GM10266 (cell line): ENCODE results near the gene MYO15A.

ENCODE experiments used
- DNase-seq: peaks from one replicate; pipeline ENCODE4 v3.0.0; 2012; ENCODE audit errors: extremely low spot score
- CTCF ChIP-seq: IDR thresholded peaks from 2 replicates; pipeline ENCODE4 v1.5.1; 2012; ENCODE audit warnings: mild to moderate bottlenecking, low read depth; ENCODE audit not compliant: control insufficient read depth, insufficient read depth; ENCODE audit errors: missing control alignments

The MYO15A gene

GRCh38 chr17:18191236-18191667 is 82.7 kb downstream of the MYO15A start:
- TF ChIP-seq CTCF, result no peak
- DNase-seq, result no peak

GRCh38 chr17:18191967-18192366 is 83.4 kb downstream of the MYO15A start:
- no peak for TF ChIP-seq CTCF
- no peak for DNase-seq

GRCh38 chr17:18194394-18194793 is 85.8 kb downstream of the MYO15A start:
- no peak for TF ChIP-seq CTCF
- no peak for DNase-seq

GRCh38 chr17:18194804-18195203 is 86.2 kb downstream of the MYO15A start:
- no peak for TF ChIP-seq CTCF

GRCh38 chr17:18195246-18195645 is 86.7 kb downstream of the MYO15A start:
- DNase-seq, result no peak
- TF ChIP-seq CTCF, result no peak

More at GRCh38 chr17:18194804-18195203, 86.2 kb downstream of the MYO15A start:
- DNase-seq, result no peak

GRCh38 chr17:18197535-18198194 is 89.1 kb downstream of the MYO15A start:
- no peak for DNase-seq
- no peak for TF ChIP-seq CTCF

- TF ChIP-seq CTCF, result no peak
- no peak for DNase-seq
Observed at GRCh38 chr17:18198530-18198929, 90.0 kb downstream of the MYO15A start.
